Ishikawa (cell line): Measurements from ENCODE around the gene ST3GAL5.

Experiments used
- CEBPB ChIP-seq: IDR thresholded peaks from 2 replicates; pipeline ENCODE4 v1.6.1; 2012
- CREB1 ChIP-seq: IDR thresholded peaks from 2 replicates; pipeline ENCODE4 v1.6.1; 2012; ENCODE audit warnings: low read depth
- EGR1 ChIP-seq: IDR thresholded peaks from 2 replicates; pipeline ENCODE4 v1.6.1; 2012
- EP300 ChIP-seq: IDR thresholded peaks from 2 replicates; pipeline ENCODE4 v1.6.1; 2012; ENCODE audit warnings: borderline replicate concordance
- FOXM1 ChIP-seq: IDR thresholded peaks from 2 replicates; pipeline ENCODE4 v1.6.1; 2012; ENCODE audit warnings: low read depth, borderline replicate concordance
- NFIC ChIP-seq: IDR thresholded peaks from 2 replicates; pipeline ENCODE4 v1.6.1; 2012
- RAD21 ChIP-seq: IDR thresholded peaks from 2 replicates; pipeline ENCODE4 v1.6.1; 2012; ENCODE audit warnings: low read depth
- TAF1 ChIP-seq: IDR thresholded peaks from 2 replicates; pipeline ENCODE4 v1.6.1; 2012; ENCODE audit warnings: low read depth, mild to moderate bottlenecking
- TCF12 ChIP-seq: IDR thresholded peaks from 2 replicates; pipeline ENCODE4 v1.6.1; 2012; ENCODE audit warnings: low read depth
- TEAD4 ChIP-seq: IDR thresholded peaks from 2 replicates; pipeline ENCODE4 v1.6.1; 2012
- YY1 ChIP-seq: IDR thresholded peaks from 2 replicates; pipeline ENCODE4 v1.6.1; 2012; ENCODE audit warnings: low read depth
- ZBTB7A ChIP-seq: IDR thresholded peaks from 2 replicates; pipeline ENCODE4 v1.6.1; 2012; ENCODE audit warnings: low read depth
- TF ChIP-seq, protein P1 (sequence below): IDR thresholded peaks from 2 replicates; pipeline ENCODE4 v1.6.1; 2012; ENCODE audit warnings: low read depth, mild to moderate bottlenecking
- TF ChIP-seq, protein P2 (sequence below): IDR thresholded peaks from 2 replicates; pipeline ENCODE4 v1.6.1; 2012
- TF ChIP-seq, protein P3 (sequence below): IDR thresholded peaks from 2 replicates; pipeline ENCODE4 v1.6.1; 2012

ST3GAL5 gene

DNA sequence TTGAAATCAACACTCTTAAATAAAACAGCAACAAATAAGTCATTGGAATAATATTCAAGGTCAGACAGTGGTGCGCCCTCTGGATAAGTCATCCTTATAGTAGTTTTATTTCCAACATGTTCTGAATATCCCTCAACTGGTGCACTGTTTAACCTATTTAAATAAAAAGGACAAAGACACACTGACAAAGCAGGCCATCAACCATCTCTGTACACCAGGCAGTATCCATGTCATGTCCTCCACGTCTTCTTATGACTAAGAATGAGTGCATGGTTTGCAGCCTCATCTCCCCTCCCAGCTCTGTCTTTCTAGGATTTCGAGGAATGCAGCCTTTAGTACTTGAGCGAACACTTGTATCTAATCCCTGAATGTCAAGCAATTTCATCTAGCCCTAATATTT lies 42.4 kb downstream of the ST3GAL5 start:
- TF ChIP-seq YY1 (no peak), FOXM1 (no peak), RAD21 (no peak), EP300 (no peak), CREB1 (no peak), CEBPB (no peak), TAF1 (no peak)
- TF ChIP-seq, protein P1, sequence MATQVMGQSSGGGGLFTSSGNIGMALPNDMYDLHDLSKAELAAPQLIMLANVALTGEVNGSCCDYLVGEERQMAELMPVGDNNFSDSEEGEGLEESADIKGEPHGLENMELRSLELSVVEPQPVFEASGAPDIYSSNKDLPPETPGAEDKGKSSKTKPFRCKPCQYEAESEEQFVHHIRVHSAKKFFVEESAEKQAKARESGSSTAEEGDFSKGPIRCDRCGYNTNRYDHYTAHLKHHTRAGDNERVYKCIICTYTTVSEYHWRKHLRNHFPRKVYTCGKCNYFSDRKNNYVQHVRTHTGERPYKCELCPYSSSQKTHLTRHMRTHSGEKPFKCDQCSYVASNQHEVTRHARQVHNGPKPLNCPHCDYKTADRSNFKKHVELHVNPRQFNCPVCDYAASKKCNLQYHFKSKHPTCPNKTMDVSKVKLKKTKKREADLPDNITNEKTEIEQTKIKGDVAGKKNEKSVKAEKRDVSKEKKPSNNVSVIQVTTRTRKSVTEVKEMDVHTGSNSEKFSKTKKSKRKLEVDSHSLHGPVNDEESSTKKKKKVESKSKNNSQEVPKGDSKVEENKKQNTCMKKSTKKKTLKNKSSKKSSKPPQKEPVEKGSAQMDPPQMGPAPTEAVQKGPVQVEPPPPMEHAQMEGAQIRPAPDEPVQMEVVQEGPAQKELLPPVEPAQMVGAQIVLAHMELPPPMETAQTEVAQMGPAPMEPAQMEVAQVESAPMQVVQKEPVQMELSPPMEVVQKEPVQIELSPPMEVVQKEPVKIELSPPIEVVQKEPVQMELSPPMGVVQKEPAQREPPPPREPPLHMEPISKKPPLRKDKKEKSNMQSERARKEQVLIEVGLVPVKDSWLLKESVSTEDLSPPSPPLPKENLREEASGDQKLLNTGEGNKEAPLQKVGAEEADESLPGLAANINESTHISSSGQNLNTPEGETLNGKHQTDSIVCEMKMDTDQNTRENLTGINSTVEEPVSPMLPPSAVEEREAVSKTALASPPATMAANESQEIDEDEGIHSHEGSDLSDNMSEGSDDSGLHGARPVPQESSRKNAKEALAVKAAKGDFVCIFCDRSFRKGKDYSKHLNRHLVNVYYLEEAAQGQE, result no peak
- TF ChIP-seq, protein P2, sequence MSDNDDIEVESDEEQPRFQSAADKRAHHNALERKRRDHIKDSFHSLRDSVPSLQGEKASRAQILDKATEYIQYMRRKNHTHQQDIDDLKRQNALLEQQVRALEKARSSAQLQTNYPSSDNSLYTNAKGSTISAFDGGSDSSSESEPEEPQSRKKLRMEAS, result no peak

DNA sequence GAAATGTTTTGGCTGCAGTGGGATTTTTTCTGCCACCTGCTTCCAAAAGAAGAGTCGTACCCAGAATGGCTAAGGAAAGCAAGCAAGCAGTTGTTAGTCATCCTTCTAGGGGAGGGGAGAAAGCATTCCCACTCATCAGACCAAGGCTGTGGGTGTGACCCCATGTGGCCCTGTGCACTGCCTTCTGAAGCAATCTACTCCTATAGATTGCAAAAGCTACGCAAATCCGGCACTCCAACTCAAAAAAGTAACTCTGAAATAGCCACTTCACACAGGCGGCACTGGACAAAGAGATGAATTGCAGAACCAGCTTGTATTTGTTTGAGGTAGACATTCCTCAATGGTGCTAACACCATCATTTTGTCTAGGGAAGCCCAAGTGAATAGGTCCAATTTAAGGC lies 44.3 kb downstream of the ST3GAL5 start:
- no peak for TF ChIP-seq RAD21
- no peak for TF ChIP-seq CREB1

DNA sequence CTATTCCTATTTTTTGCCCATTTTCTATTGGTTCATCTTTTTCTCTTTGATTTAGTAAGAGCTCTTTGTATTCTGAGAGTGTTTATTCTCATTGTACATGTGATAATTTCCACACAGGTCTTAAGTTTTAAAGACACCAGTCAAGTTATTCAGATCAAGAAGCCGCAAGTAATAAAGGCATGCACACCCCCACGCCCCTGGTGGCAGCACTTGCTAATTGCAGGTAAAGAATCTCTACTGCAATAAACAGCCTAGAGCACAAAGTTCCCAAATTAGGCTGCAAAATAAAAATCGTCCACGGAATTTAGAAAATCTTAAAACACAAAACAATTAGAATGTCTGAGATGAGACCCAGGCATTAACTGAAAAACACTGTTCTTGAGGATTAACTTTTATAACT lies 45.2 kb downstream of the ST3GAL5 start:
- no peak for TF ChIP-seq TEAD4
- TF ChIP-seq NFIC, result no peak
- TF ChIP-seq EGR1, result no peak
- TF ChIP-seq, protein P1, result no peak
- TF ChIP-seq CEBPB, result no peak
- no peak for TF ChIP-seq RAD21
- TF ChIP-seq FOXM1, result no peak

DNA sequence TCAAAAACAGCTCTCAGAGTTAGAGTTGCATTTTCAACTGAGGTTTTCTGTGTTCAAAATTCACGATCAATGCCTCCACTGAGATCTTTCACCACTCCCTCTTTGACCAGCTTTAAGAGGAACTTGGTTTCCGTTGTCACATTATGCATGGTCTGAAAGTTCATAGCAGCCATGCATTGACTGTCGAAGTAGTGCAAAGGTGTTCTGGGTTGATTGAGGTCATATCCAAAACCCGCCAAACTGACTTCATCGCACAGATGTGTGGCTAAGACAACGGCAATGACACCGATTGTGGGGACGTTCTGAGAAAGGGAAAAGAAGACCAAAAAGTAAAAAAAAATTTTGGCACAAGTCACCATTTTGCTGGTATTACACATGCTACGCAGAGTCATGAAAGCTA lies 48.7 kb downstream of the ST3GAL5 start:
- TF ChIP-seq FOXM1 (no peak), EGR1 (no peak), NFIC (no peak), YY1 (no peak), CEBPB (no peak), ZBTB7A (no peak), RAD21 (no peak), TEAD4 (no peak), EP300 (no peak), TCF12 (no peak)
- TF ChIP-seq, protein P1, result no peak
- TF ChIP-seq, protein P2, result no peak
- TF ChIP-seq, protein P3, sequence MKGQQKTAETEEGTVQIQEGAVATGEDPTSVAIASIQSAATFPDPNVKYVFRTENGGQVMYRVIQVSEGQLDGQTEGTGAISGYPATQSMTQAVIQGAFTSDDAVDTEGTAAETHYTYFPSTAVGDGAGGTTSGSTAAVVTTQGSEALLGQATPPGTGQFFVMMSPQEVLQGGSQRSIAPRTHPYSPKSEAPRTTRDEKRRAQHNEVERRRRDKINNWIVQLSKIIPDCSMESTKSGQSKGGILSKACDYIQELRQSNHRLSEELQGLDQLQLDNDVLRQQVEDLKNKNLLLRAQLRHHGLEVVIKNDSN, result no peak

DNA sequence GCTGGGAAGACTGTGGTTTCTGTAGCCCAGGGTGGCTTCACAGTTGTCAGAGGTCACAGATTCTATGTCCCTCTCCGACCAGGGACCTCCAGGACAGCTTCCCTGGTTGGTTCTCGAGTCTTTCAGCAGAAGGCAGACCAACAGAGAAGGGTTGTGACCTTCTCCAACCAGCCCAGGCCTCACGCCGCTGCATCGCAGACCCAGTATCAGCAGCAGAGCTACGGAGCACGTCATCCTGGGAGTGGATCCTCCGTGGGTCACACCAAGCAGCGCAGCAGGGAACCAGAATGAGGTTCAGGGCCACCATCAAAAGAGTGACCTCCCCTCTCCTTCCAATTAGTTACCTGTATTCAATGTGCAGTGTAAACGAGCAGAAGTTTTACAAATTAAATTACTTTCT lies 49.3 kb downstream of the ST3GAL5 start:
- TF ChIP-seq RAD21 (no peak), YY1 (no peak), TEAD4 (no peak), TCF12 (no peak), TAF1 (no peak), FOXM1 (no peak), NFIC (no peak), EP300 (no peak), ZBTB7A (no peak), EGR1 (no peak), CEBPB (no peak), CREB1 (no peak)
- TF ChIP-seq, protein P3, result no peak
- TF ChIP-seq, protein P1, result no peak
- TF ChIP-seq, protein P2, result no peak
